HG02981 (cell line): ENCODE data around the gene PYROXD2.

Experiments used
- ATAC-seq: cut with Tn5 transposase; IDR thresholded peaks from one replicate; pipeline ENCODE4 v1.9.1; 2021; ENCODE audit warnings: mild to moderate bottlenecking, moderate library complexity; ENCODE audit not compliant: unreplicated experiment

The PYROXD2 gene

GRCh38 chr10:98414932-98415730 is at the start of gene PYROXD2:
Gene PYROXD2 (minus strand): TSS chr10:98415182. CDS start chr10:98415135, 47 bp downstream.
- peak; percentile 76 for ATAC-seq

GRCh38 chr10:98463976-98464754 is 49.2 kb upstream of the PYROXD2 start:
- ATAC-seq = no peak

GRCh38 chr10:98463016-98463415 is 48.0 kb upstream of the PYROXD2 start:
- ATAC-seq = no peak

- no peak for ATAC-seq
These were observed 46.5 kb upstream of the PYROXD2 start for GRCh38 chr10:98461500-98461842.

- no peak for ATAC-seq
These were observed 46.0 kb upstream of the PYROXD2 start for GRCh38 chr10:98460837-98461499.

DNA sequence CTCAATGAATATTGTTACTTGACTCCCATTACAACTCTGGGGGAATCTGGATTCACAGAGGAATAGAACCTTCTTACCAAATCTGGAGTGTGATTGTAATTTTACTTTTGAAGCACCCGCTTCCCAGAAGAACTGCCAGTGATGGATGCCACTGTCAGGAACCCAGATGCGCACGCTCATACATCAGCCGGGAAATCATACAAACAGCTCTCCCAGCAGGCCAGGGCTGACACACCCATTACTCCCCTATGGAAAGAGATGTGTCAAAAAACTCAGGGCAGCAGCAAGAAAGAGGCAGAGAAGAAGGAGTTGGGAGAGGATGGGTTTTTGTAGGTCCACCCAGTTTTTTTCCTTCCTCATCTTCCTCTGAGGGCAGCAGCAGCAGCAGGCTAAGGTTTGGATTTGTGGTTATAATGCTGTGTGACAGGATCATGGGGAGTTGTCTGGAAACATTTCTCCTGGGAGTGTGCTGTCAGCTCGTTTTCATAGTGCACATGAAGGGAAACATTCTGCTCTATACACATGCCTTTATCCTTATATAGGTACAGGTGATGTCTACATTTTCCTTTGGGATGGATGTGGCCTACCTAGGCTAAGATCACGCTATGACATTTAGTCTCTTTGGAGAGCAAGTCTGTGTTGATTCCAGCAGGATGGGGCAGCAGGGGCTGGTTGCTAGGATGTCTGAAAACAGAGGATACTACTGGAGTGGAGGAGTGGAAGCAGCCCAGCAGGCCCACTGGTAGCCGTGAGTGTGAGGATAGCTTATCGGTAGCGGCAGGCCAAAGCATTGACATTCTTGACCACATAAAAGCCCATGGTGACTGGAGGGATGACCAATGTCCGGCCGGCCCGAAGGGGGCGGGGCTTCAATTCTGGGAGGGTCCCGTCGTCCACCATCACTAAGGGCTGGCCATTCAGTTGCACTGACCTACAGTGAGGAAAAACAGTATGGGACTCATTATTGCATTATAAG is 44.1 kb upstream of the PYROXD2 start:
- ATAC-seq = no peak

DNA sequence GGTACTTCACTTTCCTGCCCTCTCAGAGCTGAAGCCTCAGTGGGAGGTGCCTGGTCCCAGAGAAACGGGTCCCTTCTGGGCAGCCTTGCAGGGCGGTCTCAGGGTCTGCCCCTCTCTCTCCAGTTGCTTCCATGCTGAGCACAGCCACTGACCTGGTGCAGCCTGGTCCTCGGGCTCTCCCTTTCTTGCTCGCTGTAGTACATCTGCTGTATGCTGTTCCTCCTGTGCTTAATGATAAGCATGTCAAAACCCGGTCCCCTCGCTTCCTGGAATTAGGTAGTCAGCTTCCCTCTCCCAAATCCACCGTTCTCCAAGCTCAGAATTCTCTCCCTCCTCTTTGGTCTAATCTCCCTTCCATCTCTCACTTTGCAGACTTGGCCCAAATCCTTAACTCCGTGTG is 42.7 kb upstream of the PYROXD2 start:
- ATAC-seq = no peak

DNA sequence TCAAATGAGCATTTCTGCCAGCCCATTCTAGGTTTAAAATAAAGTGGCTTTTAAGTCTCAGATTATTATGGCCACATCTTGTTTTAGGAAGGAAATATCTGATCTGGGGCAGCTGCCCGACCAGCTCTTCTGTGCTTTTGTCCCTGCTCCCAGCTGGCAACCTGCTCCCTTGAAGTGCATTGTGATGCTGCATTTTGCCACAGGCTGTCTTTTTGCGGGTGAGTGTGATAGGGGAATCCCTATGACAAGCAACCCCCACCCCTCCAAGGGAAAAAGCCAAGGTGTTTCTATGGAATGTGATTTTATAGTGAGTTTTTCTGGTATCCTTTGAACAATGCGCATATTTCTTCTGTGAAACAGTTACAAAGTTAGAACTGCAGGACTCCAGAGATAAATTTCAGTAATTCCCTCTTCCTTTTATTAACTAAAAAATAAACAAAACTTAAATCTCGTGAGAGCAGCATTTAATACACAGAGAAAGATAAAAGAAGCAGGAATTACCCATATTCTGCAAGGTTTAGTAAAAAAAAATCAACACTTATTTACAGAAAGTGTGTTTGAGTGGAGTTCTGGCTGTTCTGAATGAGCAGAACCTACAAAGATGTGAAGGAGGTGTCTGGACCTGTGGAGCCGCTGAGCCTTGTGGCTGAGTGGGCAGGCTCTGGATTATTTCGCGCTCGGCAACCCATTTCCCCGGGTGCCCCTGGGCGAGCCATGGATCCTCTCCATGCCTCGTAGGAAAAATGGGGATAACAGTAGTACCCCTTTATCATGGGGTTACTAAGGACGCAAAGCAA is 41.9 kb upstream of the PYROXD2 start:
- ATAC-seq = no peak

DNA sequence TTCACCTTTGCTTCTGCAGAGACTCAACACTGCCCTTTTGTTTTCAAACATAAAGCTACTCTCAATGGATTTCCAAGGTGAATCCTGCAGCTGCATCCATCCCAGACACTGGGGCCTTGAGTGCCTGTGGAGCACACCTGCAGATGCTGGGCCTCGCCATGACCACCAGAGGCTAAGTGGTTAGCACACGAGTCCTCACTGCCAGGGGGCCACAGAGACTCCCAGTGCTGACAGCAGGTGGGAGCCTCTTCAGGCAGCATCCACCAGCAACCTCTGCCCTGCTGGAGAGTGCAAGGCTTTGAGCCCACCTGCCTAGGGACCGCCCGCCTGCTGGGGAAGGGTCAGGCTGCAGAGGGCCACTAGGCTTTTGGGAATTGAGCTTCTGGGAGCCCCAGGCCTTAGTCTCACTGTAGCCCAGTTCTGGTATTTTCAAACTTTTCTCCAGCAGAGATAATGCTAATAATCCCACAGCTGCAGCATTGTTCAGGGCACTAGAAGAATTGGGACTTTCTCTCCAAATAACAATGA is 41.1 kb upstream of the PYROXD2 start:
- ATAC-seq = no peak

DNA sequence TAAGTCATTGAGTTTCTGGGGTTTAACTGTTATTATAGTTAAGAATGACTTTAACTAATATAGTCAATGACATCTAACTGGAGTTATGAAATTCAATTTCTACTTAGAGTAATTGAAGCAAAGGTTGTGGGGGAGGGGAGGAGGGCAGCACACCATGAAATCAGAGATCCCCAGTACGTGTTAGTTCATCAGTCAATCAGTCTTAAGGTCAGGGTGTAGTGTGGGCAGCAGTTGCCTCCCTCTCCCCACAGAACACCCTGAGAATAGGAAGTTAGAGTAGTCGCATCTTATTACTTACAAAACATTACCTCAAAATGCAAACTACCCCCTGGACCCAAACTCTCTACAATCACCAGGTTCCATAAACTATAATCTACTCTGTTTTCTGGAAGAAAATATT is 38.7 kb upstream of the PYROXD2 start:
- no peak for ATAC-seq

- no peak for ATAC-seq
These were observed 35.6 kb upstream of the PYROXD2 start for GRCh38 chr10:98450618-98451017.

DNA sequence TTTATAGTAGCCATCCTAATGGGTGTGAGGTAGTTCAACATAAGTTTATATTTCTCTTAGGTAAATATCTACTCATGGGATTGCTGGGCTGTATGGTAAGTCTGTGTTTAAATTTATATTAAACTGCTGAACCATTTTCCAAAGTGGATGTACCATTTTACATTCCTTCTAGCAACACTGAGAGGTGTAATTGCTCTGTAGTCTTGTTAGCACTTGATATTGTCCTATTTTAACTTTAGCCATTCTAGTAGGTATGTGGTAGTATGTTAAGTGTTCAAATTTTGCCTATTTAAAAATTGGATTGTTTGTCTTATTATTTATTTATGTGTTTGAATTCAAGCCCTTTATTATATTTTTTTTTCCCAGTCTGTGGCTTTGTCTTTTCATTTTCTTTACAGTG is 34.3 kb upstream of the PYROXD2 start:
- ATAC-seq = no peak

DNA sequence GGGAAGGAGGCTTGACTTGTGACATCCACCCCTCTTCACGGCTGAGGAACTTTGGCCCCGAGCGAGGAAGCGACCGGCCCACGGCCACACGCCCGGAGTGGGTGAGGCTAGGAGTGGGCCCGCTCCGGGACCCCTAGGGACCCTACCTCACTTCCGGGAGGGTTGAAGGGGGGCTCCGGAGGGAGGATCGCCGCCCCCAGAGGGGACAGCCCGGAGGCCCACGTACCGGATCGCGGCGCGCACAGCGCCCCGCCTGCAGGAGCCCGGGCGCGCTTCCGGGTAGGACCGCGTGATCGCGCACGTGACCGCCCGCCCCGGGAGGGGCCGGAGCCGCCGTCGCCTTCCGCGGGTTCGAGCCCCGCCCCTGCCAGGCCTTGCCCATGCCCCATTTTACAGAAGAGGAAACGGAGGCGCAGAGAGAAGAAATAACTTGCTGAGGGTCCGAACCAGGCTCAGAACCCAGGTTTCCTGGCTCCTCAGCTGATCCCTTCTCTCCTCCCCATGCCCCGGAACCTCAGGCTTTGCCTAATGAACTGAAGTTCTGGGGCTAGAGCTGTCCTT is 31.8 kb upstream of the PYROXD2 start, which contains the start of gene HPS1:
Gene HPS1 (minus strand): TSS at position 275 of the 561 bp plus-strand sequence. CDS start 3,695 bp downstream, outside the sequence.
- ATAC-seq = peak; percentile 86

GRCh38 chr10:98446151-98446660 is 31.2 kb upstream of the PYROXD2 start:
- peak; percentile 12 for ATAC-seq

GRCh38 chr10:98445200-98445812 is 30.3 kb upstream of the PYROXD2 start:
- no peak for ATAC-seq

GRCh38 chr10:98444314-98445006 is 29.5 kb upstream of the PYROXD2 start:
- ATAC-seq = no peak

DNA sequence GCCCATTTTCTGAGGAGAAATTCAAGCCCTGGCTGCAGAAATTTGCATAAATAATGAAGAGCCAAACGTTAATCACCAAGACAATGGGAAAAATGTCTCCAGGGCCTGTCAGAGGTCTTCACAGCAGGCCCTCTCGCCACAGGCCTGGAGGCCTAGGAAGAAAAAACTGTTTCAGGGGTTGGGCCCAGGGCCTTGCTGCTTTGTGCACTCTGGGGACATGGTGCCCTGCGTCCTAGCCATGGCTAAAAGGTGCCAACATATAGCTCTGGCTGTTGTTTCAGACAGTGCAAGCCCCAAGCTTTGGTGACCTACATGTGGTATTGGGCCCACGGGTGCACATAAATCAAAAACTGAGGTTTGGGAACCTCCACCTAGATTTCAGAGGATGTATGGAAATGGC is 23.7 kb upstream of the PYROXD2 start:
- no peak for ATAC-seq

DNA sequence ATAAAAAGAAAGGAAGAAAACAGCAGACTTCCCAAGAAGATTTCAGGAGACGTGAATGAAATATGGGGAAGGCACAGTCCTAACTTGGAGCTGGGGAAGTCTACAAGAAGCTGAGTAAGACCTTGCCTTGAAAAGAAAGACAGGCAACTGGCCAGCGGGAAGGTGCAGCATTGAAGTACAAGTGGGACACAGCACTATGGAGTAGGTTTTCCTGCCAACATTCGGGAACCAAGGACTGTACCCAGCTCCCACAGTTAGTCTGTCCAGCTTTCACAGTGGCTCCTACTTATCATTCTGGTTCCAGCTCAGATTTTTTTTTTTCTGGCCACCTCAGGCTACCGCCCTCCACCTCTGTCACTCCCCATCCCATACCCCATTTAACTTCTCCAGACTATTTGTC is 21.7 kb upstream of the PYROXD2 start:
- no peak for ATAC-seq
